ENCODE measurements around the gene SPATA25.
A peak's percentile ranks its signal among the peaks of the same experiment; 100 is the strongest.
"Not testable (repeated sequence)": the region's sequence is repeated elsewhere in the genome, so short reads cannot be mapped to it uniquely, and the experiment has no call there.

Gene SPATA25

DNA sequence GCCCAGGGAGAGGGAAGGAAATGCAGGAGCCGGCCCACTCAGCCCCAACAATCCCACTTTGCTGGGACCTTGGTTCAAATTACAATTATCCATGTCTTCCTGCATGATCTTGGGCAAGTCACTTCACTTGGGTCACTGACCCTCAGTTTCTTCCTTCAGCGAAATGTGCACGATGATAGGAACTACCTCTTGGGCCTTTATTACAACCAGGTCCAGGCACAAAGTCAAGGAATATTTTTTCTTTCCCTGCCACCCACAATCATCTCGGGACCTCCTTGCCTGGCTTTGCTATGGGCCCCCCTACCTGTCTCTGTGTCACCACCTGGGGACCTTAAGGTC is 24.9 kb upstream of the SPATA25 start:
- DNase-seq: no peak

DNA sequence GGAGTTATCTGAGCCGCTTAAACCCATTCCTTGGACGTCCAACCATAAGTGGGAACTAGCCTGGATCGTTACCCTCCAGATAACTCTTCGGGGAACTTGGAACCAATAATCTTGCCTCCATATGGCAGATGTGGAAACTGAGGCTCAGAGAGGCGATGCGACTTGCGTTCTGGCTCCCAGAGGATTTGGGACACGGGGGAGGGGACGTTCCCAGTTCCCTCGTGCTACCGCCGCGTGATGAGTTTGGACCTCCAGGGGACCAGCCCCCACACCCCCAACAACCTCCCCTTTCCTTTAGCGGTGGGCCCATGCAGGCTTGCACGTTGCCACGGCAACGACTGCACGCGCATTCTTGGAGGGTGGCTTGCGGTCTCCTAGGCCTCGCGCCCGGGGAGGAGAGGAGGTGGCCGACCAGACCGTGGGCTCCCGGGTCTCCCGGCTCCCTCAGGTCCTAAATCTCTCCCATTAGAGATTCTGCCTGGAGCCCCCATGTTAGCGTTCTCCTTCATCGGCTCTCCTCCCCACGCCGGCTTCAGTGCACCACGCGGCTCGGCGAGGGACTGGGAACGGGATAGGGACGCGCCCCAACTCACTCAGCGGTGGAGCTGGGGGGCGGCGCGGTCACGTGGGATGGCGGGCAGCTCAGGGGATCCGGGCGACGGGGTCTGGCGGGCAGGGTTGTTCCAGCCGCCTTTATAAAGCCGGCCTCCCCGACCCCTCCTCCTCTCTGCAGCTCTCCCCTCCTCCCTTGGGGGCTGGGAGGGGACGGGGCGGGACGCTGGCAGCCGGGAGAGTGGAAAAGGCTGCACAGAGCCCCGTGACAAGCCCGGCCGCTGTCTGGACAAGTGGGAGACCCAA is 24.3 kb upstream of the SPATA25 start, which contains the start of gene PLTP:
TSS of gene PLTP (minus strand) at position 670 of the 858 bp plus-strand sequence. CDS start 703 bp downstream, outside the sequence.
- peak; percentile 35 for DNase-seq

DNA sequence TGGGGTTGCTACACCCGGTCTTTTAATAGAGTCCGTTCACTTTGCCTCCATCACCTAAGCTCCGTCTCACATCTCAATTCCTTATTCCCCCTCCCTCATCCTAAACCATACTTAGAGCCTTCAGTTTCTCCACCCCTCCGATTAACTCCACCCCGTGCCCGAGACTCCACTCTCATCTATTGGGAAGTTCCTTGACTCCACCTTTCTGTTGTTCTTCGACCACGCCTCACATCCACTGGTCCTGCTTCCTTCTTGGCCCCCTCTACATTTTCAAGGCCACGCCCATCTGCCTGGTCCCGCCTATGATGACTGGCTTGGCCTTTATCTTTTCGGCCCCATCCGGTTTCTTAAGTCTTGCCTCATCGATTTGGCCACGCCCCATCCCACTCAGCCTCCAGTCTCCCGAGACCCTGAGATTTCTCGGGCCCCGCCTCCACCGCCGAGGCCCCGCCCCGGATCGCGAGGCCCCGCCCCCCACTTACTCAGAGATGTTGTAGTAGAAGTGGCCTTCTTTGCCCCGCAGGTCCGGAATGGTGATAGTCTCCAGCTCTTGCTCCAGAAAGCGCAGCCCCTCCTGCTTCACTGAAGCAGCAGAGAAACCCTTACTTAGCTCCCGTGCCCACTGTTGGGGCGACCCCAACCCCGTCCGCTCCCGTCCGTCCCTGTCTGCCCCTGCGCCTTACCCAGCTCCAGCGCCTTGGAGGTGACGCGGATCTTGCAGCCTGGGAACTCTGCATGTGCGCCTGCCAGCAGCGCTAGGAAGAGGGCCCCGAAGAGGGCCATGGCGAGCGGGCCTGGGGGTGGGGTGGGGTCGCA is 23.5 kb upstream of the SPATA25 start:
- peak; percentile 97 for DNase-seq

DNA sequence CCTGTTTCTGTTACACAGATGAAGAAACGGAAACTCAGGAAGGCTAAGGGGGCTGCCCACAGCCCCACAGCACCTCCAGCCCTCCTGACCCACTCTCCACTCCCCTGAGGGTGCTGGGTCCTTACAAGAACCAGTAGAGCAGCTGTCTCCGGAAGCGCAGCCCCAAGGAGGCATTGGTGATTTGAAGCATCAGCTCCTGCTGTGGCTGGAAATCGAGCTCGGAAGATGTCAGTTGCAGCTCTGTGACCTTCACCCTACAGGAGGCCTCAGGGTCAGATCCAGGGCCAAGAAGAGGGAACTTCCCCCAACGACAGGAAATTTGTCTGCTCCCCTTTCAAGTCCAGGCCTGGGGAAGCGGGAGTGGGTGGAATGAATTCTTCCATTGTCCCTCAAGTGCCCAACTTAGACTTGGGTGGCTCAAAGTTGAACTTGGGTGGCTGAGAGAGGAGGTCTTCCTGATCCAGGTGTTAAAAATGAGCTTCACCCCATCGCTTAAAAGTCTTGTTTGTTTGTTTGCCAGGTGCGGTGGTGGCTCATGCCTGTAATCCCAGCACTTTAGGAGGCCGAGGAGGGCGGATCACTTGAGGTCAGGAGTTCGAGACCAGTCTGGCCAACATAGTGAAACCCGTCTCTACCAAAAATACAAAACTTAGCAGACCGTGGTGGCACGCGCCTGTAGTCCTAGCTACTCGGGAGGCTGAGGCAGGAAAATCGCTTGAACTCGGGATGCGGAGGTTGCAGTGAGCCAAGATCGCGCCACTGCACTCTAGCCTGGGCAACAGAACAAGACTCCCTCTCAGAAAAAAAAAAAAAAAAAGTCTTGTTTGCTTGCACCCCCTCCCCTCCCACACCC is 22.6 kb upstream of the SPATA25 start:
- DNase-seq: no peak

DNA sequence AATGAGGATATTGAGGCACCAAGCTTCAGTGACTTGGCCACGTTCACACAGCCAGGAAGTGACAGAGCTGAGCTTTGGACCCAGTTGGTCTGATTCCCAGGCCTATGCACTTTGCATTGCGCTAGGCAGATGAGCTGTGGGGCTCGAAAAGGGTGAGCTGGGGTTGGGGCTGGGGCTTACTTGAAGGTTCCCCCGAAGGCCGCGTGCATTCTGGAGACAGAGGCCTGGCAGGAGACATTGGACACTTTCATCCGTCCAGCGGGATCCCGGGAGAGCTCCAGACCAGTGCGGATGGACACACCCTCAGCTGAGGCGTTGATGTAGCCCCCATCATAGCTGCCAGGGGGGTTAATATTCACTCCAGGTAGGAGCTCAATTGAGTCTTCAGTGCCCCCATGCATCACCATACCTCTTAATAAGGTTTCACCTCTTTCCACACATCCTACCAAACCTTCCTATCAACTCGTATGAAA is 21.9 kb upstream of the SPATA25 start:
- no peak for DNase-seq

DNA sequence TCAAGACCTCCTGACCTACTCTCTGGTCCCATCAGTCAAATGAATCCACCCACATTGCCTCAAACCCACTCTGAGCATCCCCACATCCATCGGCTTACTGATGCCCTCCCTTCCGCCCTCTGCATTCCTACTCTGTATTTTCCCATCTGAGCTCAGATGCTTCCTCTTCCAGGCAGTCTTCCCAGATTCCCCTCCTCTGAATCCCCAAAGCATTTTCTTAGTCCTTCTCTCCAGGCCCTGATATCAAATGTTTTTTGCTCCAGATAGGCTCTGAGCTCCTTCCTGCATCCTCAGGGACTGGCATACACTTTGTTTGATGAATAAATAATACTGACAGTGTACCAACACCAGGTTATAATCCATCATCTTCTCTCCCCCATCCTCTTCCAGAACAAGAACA is 20.7 kb upstream of the SPATA25 start:
- DNase-seq: no peak

DNA sequence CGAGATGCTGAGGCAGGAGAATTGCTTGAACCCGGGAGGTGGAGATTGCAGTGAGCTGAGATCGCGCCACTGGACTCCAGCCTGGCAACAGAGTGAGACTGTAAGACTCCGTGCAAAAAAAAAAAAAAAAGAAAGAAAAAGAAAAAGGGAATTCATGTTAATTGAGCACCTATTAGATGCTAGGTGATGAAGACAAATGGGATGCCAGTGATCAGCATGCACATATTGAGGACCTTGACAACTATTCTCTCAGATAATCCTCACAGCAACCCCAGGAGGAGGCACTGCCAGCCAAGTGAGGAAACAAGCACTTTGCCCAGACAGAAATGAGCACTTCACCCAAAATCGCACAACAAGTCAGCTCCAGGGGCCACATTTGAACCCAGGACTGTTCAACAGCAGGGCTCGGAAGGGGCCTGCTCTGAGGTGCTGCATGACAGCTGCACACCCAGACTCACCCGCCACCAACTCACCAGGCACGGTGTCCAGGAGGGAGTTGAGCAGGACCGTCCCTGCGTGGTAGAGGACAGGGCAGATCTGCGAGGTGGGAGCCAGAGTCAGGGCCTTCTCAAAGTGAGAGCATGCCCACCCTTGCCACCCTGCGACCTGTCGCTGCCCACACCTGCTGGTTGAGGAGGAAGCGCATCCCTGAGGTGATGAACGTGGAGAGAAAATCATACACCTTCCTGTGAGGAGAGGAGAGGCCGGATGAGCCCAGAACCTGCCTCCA is 20.0 kb upstream of the SPATA25 start:
- no peak for DNase-seq

DNA sequence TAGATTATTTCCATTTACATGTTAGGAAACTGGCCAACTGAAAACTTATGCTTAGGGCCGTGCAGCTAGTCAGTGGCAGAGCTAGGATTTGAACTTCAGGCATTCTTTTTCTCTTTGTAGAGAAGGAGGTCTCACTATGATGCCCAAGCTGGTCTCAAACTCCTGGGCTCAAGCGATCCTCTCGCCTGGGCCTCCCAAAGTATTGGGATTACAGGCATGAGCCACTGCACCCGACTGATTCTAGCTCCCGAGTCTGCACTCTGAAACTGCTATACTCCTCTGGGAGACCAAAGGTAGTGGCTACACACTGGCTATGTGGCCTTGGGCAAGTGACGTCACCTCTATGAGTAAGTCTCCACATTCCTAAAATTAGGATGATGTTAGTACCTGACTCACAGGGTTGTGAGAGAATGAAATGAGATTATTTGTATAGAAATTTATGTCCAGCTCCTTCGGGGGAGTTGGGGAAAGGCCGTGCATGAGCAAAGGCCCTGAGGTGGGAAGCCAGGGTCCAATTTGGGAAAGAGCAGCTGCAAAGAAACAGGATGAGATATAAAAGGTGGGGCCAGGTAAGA is 18.2 kb upstream of the SPATA25 start:
- no peak for DNase-seq

DNA sequence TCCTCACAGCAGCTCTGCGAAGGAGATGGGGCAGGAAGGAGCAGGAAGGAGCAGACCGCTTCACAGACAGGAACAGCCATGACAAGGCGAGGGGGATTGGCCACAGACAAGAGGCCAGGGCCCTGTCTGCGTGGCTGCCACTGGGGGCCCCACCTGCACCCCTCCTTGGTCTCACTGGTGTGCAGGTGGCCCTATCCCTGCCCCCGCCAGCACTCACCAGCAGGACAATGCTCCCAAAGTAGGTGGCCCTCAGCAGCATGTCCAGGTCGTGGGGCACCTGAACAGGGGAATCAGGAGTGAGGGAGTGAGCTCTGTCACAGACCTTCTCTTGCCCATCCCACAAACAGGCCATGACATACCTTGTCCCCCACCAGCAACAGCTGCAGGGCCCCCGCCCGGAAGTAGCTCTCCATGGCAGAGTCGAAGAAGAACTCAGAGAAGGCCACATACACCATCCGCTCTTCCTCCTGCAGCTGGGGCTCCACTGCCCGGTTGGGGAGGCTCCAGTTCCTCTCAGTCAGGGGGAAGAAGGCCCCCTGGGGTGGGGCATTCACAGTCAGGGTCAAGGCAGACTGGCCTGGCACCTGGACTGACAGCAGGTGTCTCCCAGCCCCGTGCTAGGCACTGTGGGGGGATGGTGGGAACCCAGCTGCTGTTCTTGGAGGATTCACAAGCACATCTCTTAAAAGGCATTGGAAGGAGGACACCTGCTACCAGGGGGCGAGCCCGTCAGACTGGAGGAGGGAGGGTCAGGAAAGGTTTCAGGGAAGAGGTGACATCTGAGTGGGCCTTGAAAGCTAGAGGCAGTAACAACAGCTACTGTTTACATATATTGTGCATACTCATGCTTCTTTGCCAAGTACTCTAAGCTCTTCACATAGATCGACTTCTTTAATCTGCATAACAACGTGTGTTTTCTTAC is 17.4 kb upstream of the SPATA25 start:
- no peak for DNase-seq

DNA sequence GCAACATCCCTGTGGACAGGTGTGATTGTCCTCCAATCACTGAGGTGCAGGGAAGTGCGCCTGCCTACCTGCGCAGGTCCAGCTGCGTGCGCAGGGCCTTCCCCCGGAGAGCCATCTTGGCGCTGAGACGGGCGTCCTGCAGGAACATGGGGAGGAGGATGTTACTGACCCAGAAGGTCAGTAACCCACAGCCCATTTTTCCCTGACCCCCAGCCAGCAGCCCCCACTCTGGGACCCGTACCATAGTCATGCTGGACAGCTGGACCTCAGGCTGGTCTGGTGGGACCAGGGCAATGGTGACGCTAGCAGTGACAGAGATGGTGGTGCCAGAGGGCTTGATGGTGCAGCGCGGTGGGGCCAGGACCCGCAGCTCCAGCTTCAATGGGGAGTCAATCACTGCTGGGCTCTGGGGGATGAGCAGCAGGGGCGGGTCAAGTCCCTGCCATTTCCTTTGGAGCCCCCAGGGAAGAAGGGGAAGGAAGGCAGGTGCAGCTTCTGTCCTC is 14.8 kb upstream of the SPATA25 start:
- no peak for DNase-seq

DNA sequence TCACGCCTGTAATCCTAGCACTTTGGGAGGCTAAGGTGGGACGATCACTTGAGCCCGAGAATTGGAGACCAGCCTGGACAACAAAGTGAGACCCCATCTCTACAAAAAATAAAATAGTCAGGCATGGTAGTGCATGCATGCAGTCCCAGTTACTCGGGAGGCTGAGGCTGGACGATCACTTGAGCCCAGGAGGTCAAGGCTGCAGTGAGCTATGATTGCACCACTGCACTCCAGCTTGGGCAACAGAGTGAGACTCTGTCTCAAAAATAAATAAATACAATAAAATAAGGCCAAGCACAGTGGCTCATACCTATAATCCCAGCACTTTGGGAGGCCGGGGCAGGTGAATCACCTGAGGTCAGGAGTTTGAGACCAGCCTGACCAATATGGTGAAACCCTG is 13.9 kb upstream of the SPATA25 start:
- not testable (repeated sequence) for DNase-seq

DNA sequence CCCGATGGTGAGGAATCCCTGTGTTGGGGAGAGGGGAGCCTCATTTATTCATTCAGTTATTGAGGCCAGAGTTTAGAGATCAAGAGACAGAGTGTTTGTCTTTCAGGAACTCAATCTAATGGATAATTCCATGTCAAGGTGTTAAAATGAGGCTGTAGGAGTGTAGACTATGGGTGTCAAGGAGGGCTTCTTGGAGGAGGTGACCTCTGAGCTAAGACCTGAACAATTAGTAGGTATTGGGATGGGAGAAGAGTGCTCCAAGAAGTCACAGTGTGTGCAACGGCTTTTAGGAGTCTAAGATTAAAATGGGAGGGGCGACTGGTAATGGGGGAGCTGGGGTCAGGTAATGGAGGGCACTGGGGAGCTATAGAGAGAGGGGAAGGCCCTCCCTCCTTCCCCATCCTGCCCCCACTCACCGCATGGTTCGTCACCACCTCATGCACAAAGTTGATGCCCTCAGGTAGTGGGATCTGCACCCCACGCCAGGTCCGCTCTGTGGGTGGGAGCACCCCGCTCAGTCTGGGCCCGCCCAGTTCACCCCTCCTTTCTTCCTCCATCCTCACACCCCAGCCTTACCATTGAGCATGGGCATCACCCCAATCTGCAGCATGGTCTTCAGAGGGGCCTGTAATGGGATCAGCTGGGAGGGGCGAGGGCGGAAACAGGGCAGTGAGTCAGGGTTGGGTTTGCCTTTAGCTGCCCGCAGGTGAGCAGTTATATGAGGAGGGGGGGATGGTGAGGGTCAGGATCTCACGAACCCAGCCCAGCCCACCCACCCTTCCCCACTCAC is 11.8 kb upstream of the SPATA25 start:
- no peak for DNase-seq

DNA sequence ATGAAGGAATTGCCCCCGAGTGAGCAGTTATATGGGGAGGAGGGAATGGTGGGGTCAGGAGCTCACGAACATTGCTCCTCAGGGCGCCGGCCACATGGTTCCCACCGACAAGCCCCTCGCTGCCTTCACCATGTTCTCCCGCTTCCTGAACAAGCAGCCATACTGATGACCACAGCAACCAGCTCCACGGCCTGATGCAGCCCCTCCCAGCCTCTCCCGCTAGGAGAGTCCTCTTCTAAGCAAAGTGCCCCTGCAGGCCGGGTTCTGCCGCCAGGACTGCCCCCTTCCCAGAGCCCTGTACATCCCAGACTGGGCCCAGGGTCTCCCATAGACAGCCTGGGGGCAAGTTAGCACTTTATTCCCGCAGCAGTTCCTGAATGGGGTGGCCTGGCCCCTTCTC is 10.9 kb upstream of the SPATA25 start:
- no peak for DNase-seq

DNA sequence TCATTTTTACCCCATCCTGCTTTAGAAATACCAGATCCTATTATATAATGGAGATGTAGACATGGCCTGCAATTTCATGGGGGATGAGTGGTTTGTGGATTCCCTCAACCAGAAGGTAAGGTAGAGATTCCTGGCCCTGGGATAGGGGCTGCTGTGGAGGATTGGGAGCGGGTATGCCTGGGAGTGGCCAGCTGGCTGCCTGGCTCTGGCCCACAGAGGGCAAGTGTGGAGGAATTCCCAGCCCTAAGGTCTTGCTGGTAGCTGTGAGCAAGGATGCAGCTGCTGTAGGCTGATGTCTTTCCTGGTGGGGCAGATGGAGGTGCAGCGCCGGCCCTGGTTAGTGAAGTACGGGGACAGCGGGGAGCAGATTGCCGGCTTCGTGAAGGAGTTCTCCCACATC is 10.3 kb upstream of the SPATA25 start:
- DNase-seq: no peak

DNA sequence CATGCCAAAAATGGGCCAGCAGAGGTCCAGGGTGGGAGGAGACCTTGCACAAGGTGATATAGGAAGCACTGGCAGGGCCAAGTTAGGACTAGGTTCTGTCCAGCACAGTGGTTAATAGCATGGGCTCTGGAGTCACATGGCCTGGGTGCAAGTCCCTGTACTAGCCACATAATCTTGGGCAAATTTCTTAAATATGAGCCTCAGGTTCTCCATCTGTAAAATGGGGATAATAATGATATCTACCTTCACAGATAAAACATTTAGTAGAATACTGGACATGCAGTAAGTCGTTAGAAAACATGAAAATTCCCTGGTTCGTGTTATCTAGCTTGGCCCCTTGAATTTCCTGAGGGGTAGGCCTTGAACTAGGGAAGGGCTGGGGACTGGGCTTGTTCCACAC is 9.9 kb upstream of the SPATA25 start:
- DNase-seq: no peak

DNA sequence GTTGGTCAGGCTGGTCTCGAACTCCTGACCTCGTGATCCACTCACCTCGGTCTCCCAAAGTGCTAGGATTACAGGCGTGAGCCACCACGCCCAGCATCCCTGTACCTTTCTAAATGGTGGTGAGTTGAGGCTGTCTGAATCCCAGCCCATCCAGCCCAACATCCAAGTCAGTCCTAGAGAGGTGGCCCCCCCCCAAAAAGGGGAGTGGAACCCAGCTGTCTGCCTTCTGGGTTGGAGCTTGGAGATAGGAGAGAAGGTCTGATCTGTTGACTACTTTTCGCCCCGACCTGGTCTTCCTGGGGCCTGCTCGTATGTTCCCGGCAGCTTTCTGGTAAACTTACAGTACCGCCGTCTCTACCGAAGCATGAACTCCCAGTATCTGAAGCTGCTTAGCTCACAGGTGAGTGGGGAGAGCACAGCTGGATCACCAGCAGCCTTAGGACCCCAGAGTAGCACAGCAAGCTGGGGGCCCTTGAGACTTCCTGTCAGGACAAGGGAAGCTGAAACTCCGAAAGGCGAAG is 9.3 kb upstream of the SPATA25 start:
- no peak for DNase-seq

DNA sequence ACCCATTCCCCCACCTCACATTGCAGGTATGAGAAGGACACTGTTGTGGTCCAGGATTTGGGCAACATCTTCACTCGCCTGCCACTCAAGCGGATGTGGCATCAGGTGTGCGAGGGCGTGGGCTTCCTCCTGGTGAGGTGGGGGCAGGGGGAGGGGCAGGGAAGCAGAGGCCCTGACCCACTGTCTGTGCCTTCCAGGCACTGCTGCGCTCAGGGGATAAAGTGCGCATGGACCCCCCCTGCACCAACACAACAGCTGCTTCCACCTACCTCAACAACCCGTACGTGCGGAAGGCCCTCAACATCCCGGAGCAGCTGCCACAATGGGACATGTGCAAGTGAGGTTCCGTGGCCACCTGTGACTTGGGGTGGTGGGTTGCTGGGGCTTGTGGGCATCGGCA is 7.4 kb upstream of the SPATA25 start:
- no peak for DNase-seq

DNA sequence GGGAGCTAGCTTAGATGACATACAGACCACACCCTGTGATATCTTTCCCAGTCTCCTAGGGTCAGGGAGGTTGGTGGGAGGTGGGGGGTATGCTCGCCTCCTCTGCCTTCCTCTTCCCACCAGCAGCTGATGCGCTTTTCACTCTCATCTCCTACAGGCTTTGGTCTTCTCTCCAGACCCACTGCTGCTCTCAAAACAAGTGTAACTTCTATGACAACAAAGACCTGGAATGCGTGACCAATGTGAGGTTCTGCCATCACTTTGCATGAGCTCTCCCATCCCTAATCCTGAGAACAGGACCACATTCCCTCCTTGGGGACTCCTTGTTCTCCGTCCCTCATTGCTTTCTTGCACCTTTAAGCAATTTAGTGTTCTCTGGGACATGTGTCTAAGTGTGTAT is 6.4 kb upstream of the SPATA25 start:
- no peak for DNase-seq

DNA sequence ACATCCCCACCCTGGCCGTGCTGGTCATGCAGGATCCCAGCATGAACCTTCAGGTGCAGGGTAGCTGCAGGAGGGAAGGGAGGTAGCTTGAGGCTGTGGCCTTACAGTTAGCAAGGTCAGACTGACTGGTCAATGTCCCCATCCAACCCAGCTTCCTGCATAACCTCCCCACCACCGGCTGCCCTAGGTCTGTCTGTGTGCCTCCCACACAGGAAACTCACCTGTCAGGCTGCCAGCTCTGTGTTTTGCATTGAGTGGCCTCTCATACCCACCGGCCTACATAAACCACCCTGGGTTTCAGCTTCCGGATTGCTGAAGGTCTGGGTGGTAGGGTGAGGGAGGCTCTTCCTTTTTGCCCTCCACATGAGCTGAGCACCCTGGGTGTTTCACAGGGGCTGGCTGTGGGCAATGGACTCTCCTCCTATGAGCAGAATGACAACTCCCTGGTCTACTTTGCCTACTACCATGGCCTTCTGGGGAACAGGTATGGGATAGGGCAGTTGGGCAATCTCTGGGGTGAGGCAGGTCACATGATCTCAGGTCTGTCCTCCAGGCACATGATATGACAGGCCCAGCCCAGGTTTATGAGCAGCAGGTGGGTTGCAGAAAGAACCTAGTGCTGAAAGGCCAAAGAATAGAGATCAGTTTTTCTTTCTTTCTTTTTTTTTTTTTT is 5.5 kb upstream of the SPATA25 start:
- DNase-seq: no peak
